ENCODE results near the gene CYB5R2.

- no peak for TF ChIP-seq FOXJ3 (CRISPR knock-in tag; IDR thresholded peaks at IDR 0.05)
- TF ChIP-seq JUND (IDR thresholded peaks at IDR 0.05), result no peak
- no peak for TF ChIP-seq TAF1 (IDR thresholded peaks at IDR 0.05; ENCODE audit: borderline replicate concordance, low read depth, low read length)
- TF ChIP-seq GATA2 (CRISPR knock-in tag; IDR thresholded peaks at IDR 0.05), result no peak
- TF ChIP-seq YY1 (IDR thresholded peaks at IDR 0.05; ENCODE audit: low read depth), result no peak
- no peak for TF ChIP-seq REST (IDR thresholded peaks at IDR 0.05; ENCODE audit: low read depth, low read length)
Measured at GRCh38 chr11:7666292-7666866, 6.9 kb downstream of the CYB5R2 start.

Data from SK-N-SH (cell line).